GM06990 (cell line): ENCODE data around the gene ALK.

Source experiments
- DNase-seq: peaks from one replicate; pipeline ENCODE4 v3.0.0-alpha.2; 2011; ENCODE audit not compliant: insufficient read length; ENCODE audit errors: extremely low read depth
- H3K27me3 ChIP-seq: replicated peaks from 2 replicates; pipeline ENCODE4 v1.6.0; 2011; ENCODE audit warnings: low read length; ENCODE audit not compliant: control insufficient read depth, insufficient read depth
- H3K36me3 ChIP-seq: 2 replicates; pipeline ENCODE4 v1.5.1; 2011; ENCODE audit warnings: low read length; ENCODE audit not compliant: control insufficient read depth, insufficient read depth
- H3K4me3 ChIP-seq: replicated peaks from 2 replicates; pipeline ENCODE4 v1.5.1; 2011; ENCODE audit warnings: low read depth, mild to moderate bottlenecking, control low read depth, low read length
- TF ChIP-seq, protein P1 (sequence below): IDR thresholded peaks from 2 replicates; pipeline ENCODE4 v1.5.1; 2011; ENCODE audit warnings: low read length, control low read depth, mild to moderate bottlenecking, inconsistent platforms; ENCODE audit not compliant: insufficient read depth, poor library complexity, severe bottlenecking

ALK gene

DNA sequence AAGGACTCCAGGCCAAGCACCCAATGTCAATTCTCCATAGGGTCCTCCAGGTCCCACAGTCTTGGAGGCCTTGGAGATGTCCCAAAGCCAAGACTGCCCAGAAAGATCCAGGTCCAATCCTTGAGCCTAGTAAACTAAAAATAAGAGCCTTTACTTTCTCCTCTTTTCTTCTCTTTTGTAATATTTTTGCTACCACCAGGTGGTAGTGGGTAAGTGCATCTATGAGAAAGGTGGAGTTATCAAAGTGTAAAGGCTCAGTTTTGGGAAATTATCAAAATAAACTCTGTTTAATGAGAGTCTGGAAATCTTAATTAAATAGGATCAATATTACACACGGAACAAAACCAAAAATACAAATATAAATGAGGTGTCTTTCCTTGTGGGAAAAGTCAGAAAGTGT lies 276.4 kb downstream of the ALK start:
- DNase-seq, result no peak
- TF ChIP-seq, protein P1, sequence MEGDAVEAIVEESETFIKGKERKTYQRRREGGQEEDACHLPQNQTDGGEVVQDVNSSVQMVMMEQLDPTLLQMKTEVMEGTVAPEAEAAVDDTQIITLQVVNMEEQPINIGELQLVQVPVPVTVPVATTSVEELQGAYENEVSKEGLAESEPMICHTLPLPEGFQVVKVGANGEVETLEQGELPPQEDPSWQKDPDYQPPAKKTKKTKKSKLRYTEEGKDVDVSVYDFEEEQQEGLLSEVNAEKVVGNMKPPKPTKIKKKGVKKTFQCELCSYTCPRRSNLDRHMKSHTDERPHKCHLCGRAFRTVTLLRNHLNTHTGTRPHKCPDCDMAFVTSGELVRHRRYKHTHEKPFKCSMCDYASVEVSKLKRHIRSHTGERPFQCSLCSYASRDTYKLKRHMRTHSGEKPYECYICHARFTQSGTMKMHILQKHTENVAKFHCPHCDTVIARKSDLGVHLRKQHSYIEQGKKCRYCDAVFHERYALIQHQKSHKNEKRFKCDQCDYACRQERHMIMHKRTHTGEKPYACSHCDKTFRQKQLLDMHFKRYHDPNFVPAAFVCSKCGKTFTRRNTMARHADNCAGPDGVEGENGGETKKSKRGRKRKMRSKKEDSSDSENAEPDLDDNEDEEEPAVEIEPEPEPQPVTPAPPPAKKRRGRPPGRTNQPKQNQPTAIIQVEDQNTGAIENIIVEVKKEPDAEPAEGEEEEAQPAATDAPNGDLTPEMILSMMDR, result no peak
- Histone ChIP-seq H3K27me3 (no peaks in the 10 kb centered on the region), H3K4me3 (no peak overlapping the region), H3K36me3 (no peaks in the 10 kb centered on the region)

DNA sequence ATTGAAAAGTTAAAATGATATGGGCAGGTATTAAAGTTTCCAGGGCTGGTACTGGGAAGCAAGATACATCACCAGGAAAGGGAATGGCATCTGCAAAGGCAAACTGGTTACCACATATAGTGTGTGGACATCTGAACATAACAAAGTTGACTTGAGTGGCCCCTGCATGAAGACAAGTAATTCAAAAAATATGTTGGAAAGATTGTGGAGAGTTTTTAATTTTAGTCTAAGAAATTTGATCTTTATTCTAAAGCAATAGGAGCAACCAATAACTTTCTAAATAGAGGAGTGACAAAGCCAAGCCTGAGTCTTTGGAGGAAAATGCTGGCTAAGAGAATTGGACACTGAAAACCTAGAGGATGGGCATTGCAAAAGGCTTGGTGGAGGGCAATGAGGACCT lies 278.2 kb downstream of the ALK start:
- H3K4me3 ChIP-seq, result no peak overlapping the region
- TF ChIP-seq, protein P1, result no peak
- H3K36me3 ChIP-seq, result no peaks in the 10 kb centered on the region
- no peaks in the 10 kb centered on the region for H3K27me3 ChIP-seq
- DNase-seq, result no peak

DNA sequence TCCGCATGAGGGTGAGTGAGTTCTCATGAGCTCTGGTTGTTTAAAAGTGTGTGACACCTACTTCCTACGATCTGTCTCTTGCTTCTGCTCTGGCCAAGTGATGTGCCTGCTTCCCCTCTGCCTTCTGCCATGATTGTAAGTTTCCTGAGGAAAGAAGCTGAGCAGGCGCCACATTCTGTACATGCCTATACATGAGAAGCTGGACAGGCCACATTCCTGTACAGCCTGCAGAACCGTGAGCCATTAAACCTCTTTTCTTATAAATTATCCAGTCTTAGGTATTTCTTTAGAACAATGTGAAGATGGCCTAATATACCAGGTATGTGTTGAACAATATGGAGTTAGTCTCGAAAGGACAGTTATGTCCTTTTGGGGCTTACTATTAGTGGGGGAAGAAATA lies 281.0 kb downstream of the ALK start:
- TF ChIP-seq, protein P1, result no peak
- Histone ChIP-seq H3K36me3 (no peaks in the 10 kb centered on the region), H3K4me3 (no peak overlapping the region), H3K27me3 (no peaks in the 10 kb centered on the region)
- no peak for DNase-seq

DNA sequence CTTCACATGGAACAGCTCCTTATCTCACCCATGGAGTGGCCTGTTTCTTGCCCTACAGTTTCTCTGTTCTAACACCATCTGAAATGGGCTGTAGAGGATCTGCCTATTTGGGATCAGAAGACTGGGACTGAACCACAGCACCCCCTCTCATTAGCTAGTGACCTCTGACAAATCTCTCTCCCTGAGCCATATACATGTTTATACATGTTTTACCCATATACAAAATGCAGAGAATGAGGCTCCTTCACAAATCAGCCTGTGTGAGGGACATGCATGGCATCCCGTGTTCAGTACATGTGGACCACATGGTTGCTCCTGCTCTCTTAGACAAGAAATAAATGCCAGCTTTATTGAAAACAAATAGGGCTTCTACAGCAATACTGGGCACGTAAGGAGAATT lies 282.7 kb downstream of the ALK start:
- Histone ChIP-seq H3K27me3 (no peaks in the 10 kb centered on the region), H3K4me3 (no peak overlapping the region), H3K36me3 (no peaks in the 10 kb centered on the region)
- TF ChIP-seq, protein P1, result no peak
- DNase-seq, result no peak

DNA sequence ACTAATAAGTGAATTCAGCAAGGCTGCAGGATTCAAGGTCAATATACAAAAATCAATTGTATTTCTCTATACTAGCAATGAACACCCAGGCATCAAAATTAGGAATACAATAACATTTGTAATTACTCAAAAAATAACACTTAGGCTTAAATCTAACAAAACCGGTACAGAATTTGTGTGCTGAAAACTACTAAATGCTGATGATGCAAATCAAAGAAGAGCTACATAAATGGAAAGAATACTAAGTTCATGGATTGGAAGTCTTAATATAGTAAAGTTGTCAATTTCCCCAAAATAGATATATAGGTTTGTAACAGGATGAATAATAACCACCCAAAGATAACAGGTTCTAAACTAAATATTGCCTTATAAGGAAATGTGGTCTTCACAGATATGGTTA lies 286.5 kb downstream of the ALK start:
- H3K4me3 ChIP-seq, result no peak overlapping the region
- TF ChIP-seq, protein P1, result no peak
- DNase-seq, result no peak

DNA sequence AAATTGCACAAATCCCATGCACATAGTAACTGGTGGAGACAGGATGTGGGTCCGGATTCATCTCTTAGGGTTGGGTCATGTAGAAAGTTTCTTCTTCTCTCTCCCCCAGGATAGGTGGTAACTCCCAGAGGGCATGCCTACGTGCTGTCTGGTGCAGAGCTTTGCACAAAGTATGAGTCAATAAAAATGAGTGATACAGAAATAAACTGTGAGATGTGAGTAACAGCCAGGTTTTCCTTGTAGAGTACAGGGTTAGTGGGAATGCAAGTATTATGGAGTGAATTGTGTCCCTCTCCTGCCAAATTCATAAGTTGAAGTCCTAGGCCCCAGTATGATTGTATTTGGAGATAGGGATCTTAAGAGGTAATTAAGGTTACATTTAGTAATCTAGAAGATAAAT lies 289.4 kb downstream of the ALK start:
- DNase-seq, result no peak
- TF ChIP-seq, protein P1, result no peak
- H3K27me3 ChIP-seq, result no peaks in the 10 kb centered on the region
- H3K36me3 ChIP-seq, result no peaks in the 10 kb centered on the region
- no peak overlapping the region for H3K4me3 ChIP-seq

More for the DNA sequence above, 286.5 kb downstream of the ALK start:
- H3K27me3 ChIP-seq, result no peaks in the 10 kb centered on the region
- H3K36me3 ChIP-seq, result no peaks in the 10 kb centered on the region
